H9 (cell line): Measurements from ENCODE around the gene UBE2V1. TPM values are rescaled to one million over a fixed set of nuclear protein-coding genes. Genes with fewer than 3 reads are reported as not detected.

ENCODE experiments used
- DNase-seq: peaks from one replicate; pipeline ENCODE4 v3.0.0-alpha.2; 2017
- H2AFZ ChIP-seq: one replicate; pipeline ENCODE4 v1.6.1; 2013; ENCODE audit warnings: mild to moderate bottlenecking, low read length, control low read depth, moderate library complexity
- H2AK5ac ChIP-seq: 2 replicates; pipeline ENCODE4 v1.6.1; 2013; ENCODE audit warnings: low read length, control low read depth, mixed read lengths; ENCODE audit not compliant: insufficient read length
- H2BK120ac ChIP-seq: one replicate; pipeline ENCODE4 v1.6.1; 2013; ENCODE audit warnings: low read depth, mild to moderate bottlenecking, low read length, control low read depth, inconsistent platforms; ENCODE audit not compliant: poor library complexity, severe bottlenecking
- H2BK12ac ChIP-seq: 2 replicates; pipeline ENCODE4 v1.6.1; 2013; ENCODE audit warnings: low read length, control low read depth, mixed read lengths, low read depth; ENCODE audit not compliant: insufficient read length
- H2BK15ac ChIP-seq: 2 replicates; pipeline ENCODE4 v1.6.1; 2013; ENCODE audit warnings: low read depth, low read length, control low read depth
- H2BK20ac ChIP-seq: one replicate; pipeline ENCODE4 v1.6.1; 2013; ENCODE audit warnings: low read depth, mild to moderate bottlenecking, low read length, control low read depth, inconsistent platforms; ENCODE audit not compliant: poor library complexity, severe bottlenecking
- H2BK5ac ChIP-seq: 2 replicates; pipeline ENCODE4 v1.6.1; 2013; ENCODE audit warnings: low read length, control low read depth, mixed read lengths; ENCODE audit not compliant: insufficient read length
- H3K14ac ChIP-seq: 2 replicates; pipeline ENCODE4 v1.6.1; 2013; ENCODE audit warnings: low read length, control low read depth; ENCODE audit not compliant: insufficient read depth
- H3K18ac ChIP-seq: 2 replicates; pipeline ENCODE4 v1.6.1; 2013; ENCODE audit warnings: low read depth, mild to moderate bottlenecking, mixed read lengths, low read length, control low read depth; ENCODE audit not compliant: insufficient read length
- H3K23ac ChIP-seq: 2 replicates; pipeline ENCODE4 v1.6.1; 2013; ENCODE audit warnings: low read length, control low read depth, mixed read lengths, low read depth; ENCODE audit not compliant: insufficient read length
- H3K23me2 ChIP-seq: 2 replicates; pipeline ENCODE4 v1.6.1; 2013; ENCODE audit warnings: low read depth, mild to moderate bottlenecking, mixed read lengths, low read length, control low read depth; ENCODE audit not compliant: insufficient read length, poor library complexity, severe bottlenecking
- H3K27ac ChIP-seq: 2 replicates; pipeline ENCODE4 v1.5.1; 2013; ENCODE audit warnings: low read length, control low read depth, mixed read lengths, low read depth; ENCODE audit not compliant: insufficient read length
- H3K27me3 ChIP-seq: 2 replicates; pipeline ENCODE4 v1.6.1; 2013; ENCODE audit warnings: low read length, control low read depth, inconsistent platforms; ENCODE audit not compliant: insufficient read depth
- H3K4ac ChIP-seq: 2 replicates; pipeline ENCODE4 v1.6.1; 2013; ENCODE audit warnings: low read depth, mild to moderate bottlenecking, control low read depth, inconsistent platforms, low read length, moderate library complexity
- H3K4me1 ChIP-seq: 2 replicates; pipeline ENCODE4 v1.6.1; 2013; ENCODE audit warnings: low read length, control low read depth, inconsistent platforms; ENCODE audit not compliant: insufficient read depth
- H3K4me2 ChIP-seq: 2 replicates; pipeline ENCODE4 v1.6.1; 2013; ENCODE audit warnings: low read length, control low read depth, mixed read lengths; ENCODE audit not compliant: insufficient read length, insufficient read depth
- H3K56ac ChIP-seq: 2 replicates; pipeline ENCODE4 v1.6.1; 2013; ENCODE audit warnings: low read depth, mild to moderate bottlenecking, mixed read lengths, low read length, control low read depth; ENCODE audit not compliant: insufficient read length
- H3K79me1 ChIP-seq: 2 replicates; pipeline ENCODE4 v1.6.1; 2013; ENCODE audit warnings: low read depth, mild to moderate bottlenecking, moderate library complexity, low read length, control low read depth, inconsistent platforms; ENCODE audit not compliant: insufficient read depth, poor library complexity, severe bottlenecking
- H3K79me2 ChIP-seq: 2 replicates; pipeline ENCODE4 v1.6.1; 2013; ENCODE audit warnings: low read length, control low read depth, inconsistent platforms; ENCODE audit not compliant: insufficient read depth
- H3K9ac ChIP-seq: 2 replicates; pipeline ENCODE4 v1.6.1; 2013; ENCODE audit warnings: low read length, control low read depth, mixed read lengths; ENCODE audit not compliant: insufficient read length; ENCODE audit errors: extremely low read depth
- H3K9me3 ChIP-seq: one replicate; pipeline ENCODE4 v1.6.1; 2013; ENCODE audit warnings: low read depth, low read length, inconsistent platforms; ENCODE audit not compliant: control insufficient read depth
- H3T11ph ChIP-seq: one replicate; pipeline ENCODE4 v1.6.1; 2013; ENCODE audit warnings: mild to moderate bottlenecking, low read length, control low read depth, inconsistent platforms
- H4K20me1 ChIP-seq: one replicate; pipeline ENCODE4 v1.6.1; 2013; ENCODE audit not compliant: control insufficient read depth, insufficient read length, insufficient read depth
- H4K5ac ChIP-seq: 2 replicates; pipeline ENCODE4 v1.6.1; 2013; ENCODE audit warnings: low read depth, mild to moderate bottlenecking, mixed read lengths, low read length, control low read depth; ENCODE audit not compliant: insufficient read length
- H4K8ac ChIP-seq: replicated peaks from 2 replicates; pipeline ENCODE4 v1.6.1; 2013; ENCODE audit warnings: low read length, control low read depth, mixed read lengths, low read depth; ENCODE audit not compliant: insufficient read length
- H4K91ac ChIP-seq: 2 replicates; pipeline ENCODE4 v1.6.1; 2013; ENCODE audit warnings: low read depth, mild to moderate bottlenecking, moderate library complexity, mixed read lengths, low read length, control low read depth; ENCODE audit not compliant: insufficient read length
- H3K27ac Mint-ChIP-seq, 3 experiments: 2 replicates in 2 of 3; 3 replicates in 1 of 3; pipeline ENCODE4 v1.8.0; 2020 to 2021; ENCODE audit warnings: mixed read lengths in 3 of 3, mild to moderate bottlenecking in 1 of 3, moderate library complexity in 1 of 3
- H3K27me3 Mint-ChIP-seq: 2 replicates; pipeline ENCODE4 v1.8.0; 2021; ENCODE audit warnings: low read depth, mild to moderate bottlenecking, moderate library complexity, mixed read lengths
- H3K36me3 Mint-ChIP-seq, 3 experiments: 2 replicates in 2 of 3; 3 replicates in 1 of 3; pipeline ENCODE4 v1.8.0; 2020 to 2021; ENCODE audit warnings: low read depth in 3 of 3, mixed read lengths in 3 of 3; ENCODE audit not compliant: insufficient read depth in 1 of 3
- H3K4me1 Mint-ChIP-seq, 2 experiments: 2 replicates each; pipeline ENCODE4 v1.8.0; 2020; ENCODE audit warnings: mixed read lengths in 2 of 2
- H3K4me3 Mint-ChIP-seq, 2 experiments: 2 replicates in 1 of 2; 3 replicates in 1 of 2; pipeline ENCODE4 v1.8.0; 2020 to 2021; ENCODE audit warnings: mild to moderate bottlenecking in 2 of 2, mixed read lengths in 2 of 2, moderate library complexity in 1 of 2
- H3K9me3 Mint-ChIP-seq, 2 experiments: 2 replicates in 1 of 2; 3 replicates in 1 of 2; pipeline ENCODE4 v1.8.0; 2020; ENCODE audit warnings: mild to moderate bottlenecking in 2 of 2, mixed read lengths in 2 of 2, moderate library complexity in 1 of 2
- CTCF ChIP-seq: fragments of 200-600 bp; sonication (generic); conservative IDR thresholded peaks from 3 replicates; pipeline ENCODE4 v1.8.0; 2021; ENCODE audit warnings: antibody characterized with exemption, mild to moderate bottlenecking
- WGBS: extraction: QIAGEN DNeasy Blood & Tissue Kit; methylation state at CpG from one replicate; pipeline ENCODE4 v1.1.7; 2013; ENCODE audit warnings: missing lambda C conversion rate, low lambda C conversion rate, mixed read lengths; ENCODE audit not compliant: insufficient read length; ENCODE audit errors: extremely low coverage; 5-methylcytosine and 5-hydroxymethylcytosine counted together
- total RNA-seq: library from RNA; stranded (reverse); gene quantifications from 2 replicates; pipeline ENCODE4 v1.2.1, GENCODE V29; 2021

UBE2V1 gene
- total RNA-seq, 1 experiment from 2014 or later: 152 TPM

- WGBS: no CpG with 5 or more reads among the region's 7 CpGs
- Histone ChIP-seq H2BK15ac (no peak overlapping the region), H2BK12ac (no peak overlapping the region), H4K91ac (no peak overlapping the region), H3K23me2 (no peaks in the 10 kb centered on the region), H3K4me1 (no peaks in the 10 kb centered on the region), H3K23ac (no peak overlapping the region), H4K20me1 (no peaks in the 10 kb centered on the region), H3K9me3 (no peaks in the 10 kb centered on the region), H3K56ac (no peak overlapping the region), H4K8ac (no peak overlapping the region), H3K79me1 (no peaks in the 10 kb centered on the region), H3K27ac (no peak overlapping the region), H4K5ac (no peak overlapping the region), H3K14ac (no peak overlapping the region), H3T11ph (no peak overlapping the region), H2BK120ac (no peak overlapping the region), H3K27me3 (no peaks in the 10 kb centered on the region), H3K4ac (no peak overlapping the region), H2BK5ac (no peak overlapping the region), H2AFZ (no peak overlapping the region), H2BK20ac (no peak overlapping the region), H3K18ac (no peak overlapping the region), H2AK5ac (no peak overlapping the region), H3K79me2 (no peaks in the 10 kb centered on the region), H3K4me2 (no peak overlapping the region), H3K9ac (no peak overlapping the region)
- Mint-ChIP-seq H3K4me1 (peaks cover 3% of the 10 kb centered on the region in 2 experiments), H3K36me3 (peaks cover 27 to 56% (median 54%) of the 10 kb centered on the region in 3 experiments), H3K27ac (peak overlapping the region in 2 of 3 experiments; percentile 26 to 36; a peak in 3 of 7 replicates), H3K27me3 (no peaks in the 10 kb centered on the region), H3K4me3 (no peak overlapping the region), H3K9me3 (no peaks in the 10 kb centered on the region; a peak in 2 of 5 replicates)
- no peak for TF ChIP-seq CTCF
- DNase-seq: no peak
Observed at GRCh38 chr20:50123418-50123817, 10.5 kb upstream of the UBE2V1 start.
